ENCODE measurements around the gene KCTD16. TPM values are rescaled to one million over a fixed set of nuclear protein-coding genes. Genes with fewer than 3 reads are reported as not detected.

KCTD16 gene
- polyA plus RNA-seq, 4 donors = under 0.01 to 1.8 (median 0.10) TPM

DNA sequence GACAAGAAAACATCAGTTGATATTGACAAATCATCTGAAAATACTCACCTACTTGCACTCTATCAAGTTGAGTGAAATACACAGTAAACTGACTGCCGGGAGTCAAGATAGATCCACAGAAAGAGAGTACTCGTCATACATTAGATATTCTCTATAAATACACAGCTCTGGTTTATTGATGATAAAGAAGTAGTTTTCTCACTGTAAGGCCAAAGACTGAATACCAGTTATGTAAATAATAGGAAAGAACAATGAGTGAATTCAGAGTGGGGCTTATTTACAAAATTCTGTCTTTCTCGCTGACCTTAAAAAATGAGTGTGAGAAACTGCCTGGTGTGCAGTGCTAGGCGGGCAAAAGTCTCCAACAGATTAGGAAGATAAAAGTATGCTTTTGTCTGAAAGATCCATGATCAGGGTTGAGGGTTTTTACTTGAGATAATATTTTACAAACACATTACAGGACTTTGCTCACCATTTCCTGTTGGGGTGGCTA is 341.0 kb downstream of the KCTD16 start:
- WGBS, 3 donors = 17 to 36% (median 26%) methylated on average over 4 of the region's 4 CpGs
- Histone ChIP-seq H3K9me3 (ENCODE audit: control insufficient read depth in 2 of 2, insufficient read depth in 1 of 2, low read depth in 1 of 2, low read length in 1 of 2) (no peaks in the 10 kb centered on the region), H3K4me3 (ENCODE audit: low read depth in 1 of 3, low read length in 3 of 3) (no peak overlapping the region)

DNA sequence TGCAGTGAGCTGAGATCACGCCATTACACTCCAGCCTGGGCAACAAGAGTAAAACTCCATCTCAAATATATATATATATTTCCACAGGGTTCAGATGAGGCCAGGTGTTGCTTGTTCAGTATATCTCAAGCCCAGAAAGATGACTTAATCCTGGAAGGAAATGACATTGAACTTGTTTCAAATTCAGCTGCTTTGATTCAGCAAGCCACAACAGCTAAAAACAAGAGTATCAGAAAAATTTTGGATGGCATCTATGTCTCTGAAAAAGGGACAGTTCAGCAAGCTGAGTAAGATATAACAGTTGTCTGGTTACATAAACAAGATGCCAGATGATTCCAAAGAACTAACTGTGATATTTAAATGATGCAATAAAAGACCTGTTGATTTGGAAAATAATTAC is 352.0 kb downstream of the KCTD16 start:
- no peak for FAIRE-seq
- Histone ChIP-seq H3K27ac (ENCODE audit: low read depth in 1 of 3, low read length in 2 of 3) (no peak overlapping the region), H3K27me3 (ENCODE audit: control insufficient read depth in 3 of 3, insufficient read depth in 3 of 3, low read length in 3 of 3) (no peaks in the 10 kb centered on the region), H3K4me3 (ENCODE audit: low read depth in 1 of 3, low read length in 3 of 3) (no peak overlapping the region), H3K4me1 (ENCODE audit: control insufficient read depth in 3 of 3, insufficient read depth in 2 of 3, low read depth in 1 of 3, low read length in 2 of 3) (no peaks in the 10 kb centered on the region), H3K36me3 (ENCODE audit: control insufficient read depth in 3 of 3, insufficient read depth in 2 of 3, low read depth in 1 of 3, low read length in 3 of 3) (no peaks in the 10 kb centered on the region), H3K9me3 (ENCODE audit: control insufficient read depth in 2 of 2, insufficient read depth in 1 of 2, low read depth in 1 of 2, low read length in 1 of 2) (no peaks in the 10 kb centered on the region)
- no peak for DNase-seq
- WGBS, 3 donors = 78 to 94% (median 81%) methylated on average over 1 of the region's 1 CpG

More for the DNA sequence above, 341.0 kb downstream of the KCTD16 start:
- no peaks in the 10 kb centered on the region for H3K36me3 ChIP-seq (ENCODE audit: control insufficient read depth in 3 of 3, insufficient read depth in 2 of 3, low read depth in 1 of 3, low read length in 3 of 3)
- FAIRE-seq (no peak), DNase-seq (peak in 1 of 2 donors; percentile 4)
- H3K27ac ChIP-seq (ENCODE audit: low read depth in 1 of 3, low read length in 2 of 3) = no peak overlapping the region
- H3K27me3 ChIP-seq (ENCODE audit: control insufficient read depth in 3 of 3, insufficient read depth in 3 of 3, low read length in 3 of 3) = no peaks in the 10 kb centered on the region
- H3K4me1 ChIP-seq (ENCODE audit: control insufficient read depth in 3 of 3, insufficient read depth in 2 of 3, low read depth in 1 of 3, low read length in 2 of 3) = peaks cover 0 to 2% (median 0%) of the 10 kb centered on the region in 3 donors

DNA sequence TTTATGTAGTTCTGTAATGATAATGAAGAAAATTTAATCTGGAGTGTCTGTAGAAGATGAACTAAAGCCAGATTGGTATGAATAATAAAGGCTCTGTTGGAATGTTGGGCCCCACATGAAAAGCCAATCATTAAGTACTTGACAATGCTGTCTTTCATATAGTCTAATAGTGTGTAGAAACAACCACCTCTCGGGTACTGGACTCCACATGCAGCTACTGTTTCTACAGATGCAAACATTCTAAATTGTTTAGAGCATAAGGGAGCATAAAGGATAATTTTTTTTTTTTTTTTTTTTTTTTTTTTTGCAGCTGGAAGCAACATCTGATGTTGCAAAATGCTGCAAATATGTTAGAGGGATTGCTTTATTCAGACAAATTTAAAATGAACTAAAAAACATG is 354.3 kb downstream of the KCTD16 start:
- Histone ChIP-seq H3K36me3 (ENCODE audit: control insufficient read depth in 3 of 3, insufficient read depth in 2 of 3, low read depth in 1 of 3, low read length in 3 of 3) (no peaks in the 10 kb centered on the region), H3K9me3 (ENCODE audit: control insufficient read depth in 2 of 2, insufficient read depth in 1 of 2, low read depth in 1 of 2, low read length in 1 of 2) (no peaks in the 10 kb centered on the region), H3K27ac (ENCODE audit: low read depth in 1 of 3, low read length in 2 of 3) (no peak overlapping the region), H3K27me3 (ENCODE audit: control insufficient read depth in 3 of 3, insufficient read depth in 3 of 3, low read length in 3 of 3) (no peaks in the 10 kb centered on the region), H3K4me3 (ENCODE audit: low read depth in 1 of 3, low read length in 3 of 3) (no peak overlapping the region), H3K4me1 (ENCODE audit: control insufficient read depth in 3 of 3, insufficient read depth in 2 of 3, low read depth in 1 of 3, low read length in 2 of 3) (no peaks in the 10 kb centered on the region)
- 54 to 78% (median 64%) methylated on average over 1 of the region's 1 CpG for WGBS, 3 donors
- no peak for FAIRE-seq
- DNase-seq = no peak

DNA sequence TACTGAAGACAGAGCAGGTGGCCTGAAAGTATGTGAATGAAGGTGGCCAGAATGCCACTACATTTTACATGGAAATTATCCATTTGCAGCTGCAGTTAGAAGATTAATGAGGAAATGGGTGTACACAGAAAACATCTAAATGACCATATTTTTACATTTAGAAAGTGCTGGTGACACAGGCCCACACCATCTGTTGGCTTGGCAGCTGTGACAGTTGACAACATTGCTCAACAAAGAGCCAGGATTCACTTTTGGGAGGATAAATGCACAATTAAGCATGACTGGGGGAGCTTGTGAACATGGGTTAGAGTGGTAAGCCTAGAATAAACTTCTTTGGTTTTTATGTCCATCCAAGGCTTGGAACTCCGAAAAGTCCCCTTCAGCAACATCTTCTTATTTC is 360.5 kb downstream of the KCTD16 start:
- DNase-seq (no peak), FAIRE-seq (no peak)
- Histone ChIP-seq H3K27me3 (ENCODE audit: control insufficient read depth in 3 of 3, insufficient read depth in 3 of 3, low read length in 3 of 3) (no peaks in the 10 kb centered on the region), H3K4me1 (ENCODE audit: control insufficient read depth in 3 of 3, insufficient read depth in 2 of 3, low read depth in 1 of 3, low read length in 2 of 3) (no peaks in the 10 kb centered on the region), H3K27ac (ENCODE audit: low read depth in 1 of 3, low read length in 2 of 3) (no peak overlapping the region), H3K9me3 (ENCODE audit: control insufficient read depth in 2 of 2, insufficient read depth in 1 of 2, low read depth in 1 of 2, low read length in 1 of 2) (peaks cover 0 to 4% of the 10 kb centered on the region in 2 donors), H3K36me3 (ENCODE audit: control insufficient read depth in 3 of 3, insufficient read depth in 2 of 3, low read depth in 1 of 3, low read length in 3 of 3) (no peaks in the 10 kb centered on the region), H3K4me3 (ENCODE audit: low read depth in 1 of 3, low read length in 3 of 3) (no peak overlapping the region)
- 77 to 88% (median 82%) methylated on average over 1 of the region's 1 CpG for WGBS, 3 donors

Other genes with a start within 250 kb of the KCTD16 start
- 10 to 100 TPM; 16.1 to 53.2 (median 19.6) TPM for gene YIPF5, start 214 bp upstream of the KCTD16 start, polyA plus RNA-seq